Panc1 (cell line): ENCODE data around the gene CPSF6. TPM values are rescaled to one million over a fixed set of nuclear protein-coding genes. Genes with fewer than 3 reads are reported as not detected.

Experiments
- ATAC-seq: fragments of 200-7000 bp; cut with Tn5 transposase; 2 replicates; pipeline ENCODE4 v1.9.1; 2020; ENCODE audit warnings: mild to moderate bottlenecking, moderate library complexity
- BruUV-seq: library from RNA; stranded (reverse); fragments of 400-500 nt; replicated peaks from 2 replicates; lab custom pipeline; 2021; lab: Mats Ljungman, UMichigan
- CTCF ChIA-PET: fragments of 300-600 bp; sonication (Branson Sonifier 250); formaldehyde crosslinking; loops from one replicate; lab custom pipeline; 2022; ENCODE audit warnings: antibody characterized with exemption; lab: Charles Lee
- POLR2A ChIA-PET: fragments of 300-600 bp; sonication (Branson Sonifier 250); formaldehyde crosslinking; loops from one replicate; lab custom pipeline; 2022; ENCODE audit warnings: antibody characterized with exemption; lab: Charles Lee
- DNase-seq: peaks from one replicate; pipeline ENCODE4 v3.0.0-alpha.2; 2010; ENCODE audit warnings: low read depth, low spot score
- H3K27ac ChIP-seq: 2 replicates; pipeline ENCODE4 v1.5.1; 2011; ENCODE audit warnings: mild to moderate bottlenecking, low read length, inconsistent platforms
- H3K27me3 ChIP-seq: fragments of 200-500 bp; sonication (Bioruptor generic); 2 replicates; pipeline ENCODE4 v1.6.0; 2014; ENCODE audit warnings: low read length, inconsistent platforms; ENCODE audit not compliant: control insufficient read depth, insufficient read depth
- H3K36me3 ChIP-seq: fragments of 200-500 bp; sonication (Bioruptor generic); 2 replicates; pipeline ENCODE4 v1.5.1; 2014; ENCODE audit warnings: inconsistent platforms, mild to moderate bottlenecking, low read length, moderate library complexity; ENCODE audit not compliant: control insufficient read depth, insufficient read depth
- H3K4me1 ChIP-seq: 2 replicates; pipeline ENCODE4 v1.5.1; 2011; ENCODE audit warnings: inconsistent platforms, mild to moderate bottlenecking, low read length, moderate library complexity; ENCODE audit not compliant: control insufficient read depth, insufficient read depth
- H3K4me3 ChIP-seq, 2 experiments: 2 replicates each; pipeline ENCODE4 v1.5.1; 2011 to 2012; ENCODE audit warnings: low read depth in 2 of 2, low read length in 2 of 2, mild to moderate bottlenecking in 2 of 2, inconsistent platforms in 1 of 2, moderate library complexity in 1 of 2
- H3K9me3 ChIP-seq: fragments of 200-500 bp; sonication (Bioruptor generic); 2 replicates; pipeline ENCODE4 v1.5.1; 2014; ENCODE audit warnings: low read depth, mild to moderate bottlenecking, inconsistent platforms, low read length, moderate library complexity; ENCODE audit not compliant: control insufficient read depth, insufficient read depth
- POLR2AphosphoS5 ChIP-seq: IDR thresholded peaks from 2 replicates; pipeline ENCODE4 v1.6.1; 2012; ENCODE audit warnings: mild to moderate bottlenecking, low read depth, low read length, moderate library complexity
- REST ChIP-seq, 2 experiments: IDR thresholded peaks; 2 replicates each; pipeline ENCODE4 v1.6.1; 2011 to 2012; ENCODE audit warnings: low read depth in 2 of 2, control low read depth in 1 of 2, low read length in 1 of 2, mild to moderate bottlenecking in 1 of 2, moderate library complexity in 1 of 2; ENCODE audit not compliant: insufficient read depth in 1 of 2
- SIN3A ChIP-seq: IDR thresholded peaks from 2 replicates; pipeline ENCODE4 v1.6.1; 2012; ENCODE audit warnings: low read depth, mild to moderate bottlenecking, low read length, moderate library complexity, borderline replicate concordance; ENCODE audit not compliant: insufficient read depth
- TCF7L2 ChIP-seq: IDR thresholded peaks from 2 replicates; pipeline ENCODE4 v1.6.1; 2011; ENCODE audit warnings: mild to moderate bottlenecking, low read depth, low read length, inconsistent platforms
- in situ Hi-C: cut with HindIII; loops from 2 replicates; pipeline ENCODE4 v1.10.0; 2016; ENCODE audit warnings: low sequenced_read_pairs, low pct_unique_long_range_greater_than_20kb
- intact Hi-C: fragments of 100-400 bp; cut with micrococcal nuclease; formaldehyde crosslinking; loops from one replicate; pipeline ENCODE4 v1.10.0; 2022; ENCODE audit not compliant: unreplicated experiment
- total RNA-seq: library from RNA; stranded (reverse); gene quantifications from one replicate; pipeline ENCODE4 v1.2.1, GENCODE V29; 2021; ENCODE audit not compliant: unreplicated experiment
- TF ChIP-seq, protein P1 (sequence below): fragments of 450-650 bp; IDR thresholded peaks from 2 replicates; pipeline ENCODE4 v1.5.1; 2017; ENCODE audit warnings: mild to moderate bottlenecking

The CPSF6 gene
- total RNA-seq, 1 experiment from 2014 or later: 82.0 TPM

- Histone ChIP-seq H3K9me3 (no peaks in the 10 kb centered on the region), H3K36me3 (peaks cover 8% of the 10 kb centered on the region), H3K27me3 (no peaks in the 10 kb centered on the region), H3K4me3 (no peak overlapping the region), H3K4me1 (no peaks in the 10 kb centered on the region), H3K27ac (no peak overlapping the region)
- intact Hi-C loops (no loop called here), in situ Hi-C loops (no loop called here)
- TF ChIP-seq TCF7L2 (no peak), SIN3A (no peak), REST (IDR thresholded peaks at IDR 0.05; ENCODE audit: insufficient read depth in 1 of 2, low read depth in 2 of 2, low read length in 1 of 2) (no peak), POLR2AphosphoS5 (no peak)
- TF ChIP-seq, protein P1, sequence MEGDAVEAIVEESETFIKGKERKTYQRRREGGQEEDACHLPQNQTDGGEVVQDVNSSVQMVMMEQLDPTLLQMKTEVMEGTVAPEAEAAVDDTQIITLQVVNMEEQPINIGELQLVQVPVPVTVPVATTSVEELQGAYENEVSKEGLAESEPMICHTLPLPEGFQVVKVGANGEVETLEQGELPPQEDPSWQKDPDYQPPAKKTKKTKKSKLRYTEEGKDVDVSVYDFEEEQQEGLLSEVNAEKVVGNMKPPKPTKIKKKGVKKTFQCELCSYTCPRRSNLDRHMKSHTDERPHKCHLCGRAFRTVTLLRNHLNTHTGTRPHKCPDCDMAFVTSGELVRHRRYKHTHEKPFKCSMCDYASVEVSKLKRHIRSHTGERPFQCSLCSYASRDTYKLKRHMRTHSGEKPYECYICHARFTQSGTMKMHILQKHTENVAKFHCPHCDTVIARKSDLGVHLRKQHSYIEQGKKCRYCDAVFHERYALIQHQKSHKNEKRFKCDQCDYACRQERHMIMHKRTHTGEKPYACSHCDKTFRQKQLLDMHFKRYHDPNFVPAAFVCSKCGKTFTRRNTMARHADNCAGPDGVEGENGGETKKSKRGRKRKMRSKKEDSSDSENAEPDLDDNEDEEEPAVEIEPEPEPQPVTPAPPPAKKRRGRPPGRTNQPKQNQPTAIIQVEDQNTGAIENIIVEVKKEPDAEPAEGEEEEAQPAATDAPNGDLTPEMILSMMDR: no peak
- CTCF ChIA-PET: no interaction called here
- BruUV-seq: no TSS peak
- ATAC-seq: no peak
- no peak for DNase-seq
- POLR2A ChIA-PET: interaction anchor here (0.6 to 1.1 kb wide), 2 partner anchors 21 to 435 kb away, joined by 3 to 5 read pairs; no protein-coding TSS in a partner anchor
Measured at GRCh38 chr12:69274861-69275260, 35.5 kb downstream of the CPSF6 start.

GRCh38 chr12:69275471-69275891 lies 36.1 kb downstream of the CPSF6 start:
- H3K4me1 ChIP-seq: no peaks in the 10 kb centered on the region
- ChIA-PET POLR2A (interaction anchor here (0.6 to 1.1 kb wide), 2 partner anchors 22 to 436 kb away, joined by 3 to 5 read pairs; no protein-coding TSS in a partner anchor), CTCF (no interaction called here)
- H3K9me3 ChIP-seq: no peaks in the 10 kb centered on the region
- no peak overlapping the region for H3K27ac ChIP-seq
- no TSS peak for BruUV-seq
- in situ Hi-C loops (no loop called here), intact Hi-C loops (no loop called here)
- no peak for TF ChIP-seq TCF7L2
- no peak for TF ChIP-seq SIN3A
- no peak for TF ChIP-seq POLR2AphosphoS5
- no peak for TF ChIP-seq REST (IDR thresholded peaks at IDR 0.05; ENCODE audit: insufficient read depth in 1 of 2, low read depth in 2 of 2, low read length in 1 of 2)
- peaks cover 3% of the 10 kb centered on the region for H3K36me3 ChIP-seq
- H3K4me3 ChIP-seq: no peak overlapping the region
- ATAC-seq: no peak
- no peak for DNase-seq
- H3K27me3 ChIP-seq: no peaks in the 10 kb centered on the region
